ENCODE results near the gene PBX2.

Gene PBX2

DNA sequence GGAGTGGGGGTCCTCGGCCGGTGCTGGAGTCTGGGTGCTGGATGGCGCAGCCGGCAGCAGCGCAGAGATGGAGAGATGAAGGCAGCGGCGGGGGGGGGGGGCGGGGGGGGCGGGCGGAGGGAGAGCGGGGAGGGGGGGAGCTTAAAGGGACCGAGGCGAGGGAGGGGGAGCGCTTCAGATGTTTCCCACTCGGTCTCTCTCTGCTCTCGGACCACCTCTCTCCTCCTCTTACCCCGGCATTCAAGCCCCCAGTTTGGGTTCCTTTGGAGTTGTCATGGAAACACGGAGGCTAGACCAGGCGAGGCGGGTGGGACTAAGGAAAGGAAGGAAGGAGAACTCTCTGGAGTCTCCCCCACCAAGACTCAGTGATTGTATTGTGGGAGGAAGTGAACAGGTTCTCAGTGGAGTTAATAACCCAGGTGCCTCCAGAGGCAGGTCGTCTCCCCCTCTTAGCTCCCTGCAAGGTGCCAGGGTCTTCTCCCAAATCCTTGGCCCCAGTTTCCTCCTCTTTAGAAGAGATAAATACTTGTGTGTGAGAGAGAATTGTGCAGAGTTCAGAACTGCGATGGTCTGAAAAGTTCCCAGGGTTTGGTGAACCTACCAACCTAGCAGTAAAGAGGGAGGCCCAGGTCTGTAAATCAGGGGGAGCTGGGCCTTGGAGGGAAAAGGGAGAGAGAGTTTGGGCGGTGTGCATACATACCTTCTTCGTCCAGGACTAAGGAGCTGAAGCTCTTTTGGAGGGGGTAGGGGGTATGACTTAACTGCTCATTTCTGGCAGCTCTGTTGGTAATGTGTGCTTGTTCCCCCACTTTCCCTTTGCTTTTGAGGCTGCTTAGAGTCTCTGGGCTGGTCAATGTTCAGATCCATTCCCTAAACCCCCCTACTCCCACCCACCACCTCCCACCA lies 37.9 kb downstream of the PBX2 start, which contains the start of gene PRRT1:
Gene PRRT1, minus strand, starts transcription at position 77 of the 906 bp plus-strand sequence. CDS start 112 bp downstream, outside the sequence.
- no peak for TF ChIP-seq Cebpa-rat (IDR thresholded peaks at IDR 0.05)
- H3K36me3 ChIP-seq = peaks cover under 1 to 17% (median 13%) of the 10 kb centered on the region in 11 experiments; a peak in 16 of 22 replicates
- H3K4me2 ChIP-seq = peak within 1 kb of the TSS; percentile 11 to 99 (median 97); a peak in 20 of 22 replicates
- H4K20me1 ChIP-seq = no peaks in the 10 kb centered on the region
- peaks cover 11 to 39% (median 31%) of the 10 kb centered on the region in 10 experiments for H3K4me1 ChIP-seq
- peak within 1 kb of the TSS in 5 of 11 experiments; percentile 33 to 87 (median 81); a peak in 2 of 22 replicates for H3K9ac ChIP-seq
- peaks cover 0 to 19% (median 8%) of the 10 kb centered on the region in 11 experiments; a peak in 11 of 22 replicates for H3K27me3 ChIP-seq
- 0 out of 22 replicates have a peak within 1 kb of the TSS, but pooled peaks of 1 of the 11 experiments have one; percentile 82 for H3K27ac ChIP-seq
- peaks cover 0 to 9% (median 6%) of the 10 kb centered on the region in 11 experiments; a peak in 8 of 22 replicates for H3K9me3 ChIP-seq (replicated peaks in 1 of 11)
- H3K4me3 ChIP-seq = 0 out of 20 replicates have a peak within 1 kb of the TSS, but pooled peaks of 1 of the 10 experiments have one; percentile 33

DNA sequence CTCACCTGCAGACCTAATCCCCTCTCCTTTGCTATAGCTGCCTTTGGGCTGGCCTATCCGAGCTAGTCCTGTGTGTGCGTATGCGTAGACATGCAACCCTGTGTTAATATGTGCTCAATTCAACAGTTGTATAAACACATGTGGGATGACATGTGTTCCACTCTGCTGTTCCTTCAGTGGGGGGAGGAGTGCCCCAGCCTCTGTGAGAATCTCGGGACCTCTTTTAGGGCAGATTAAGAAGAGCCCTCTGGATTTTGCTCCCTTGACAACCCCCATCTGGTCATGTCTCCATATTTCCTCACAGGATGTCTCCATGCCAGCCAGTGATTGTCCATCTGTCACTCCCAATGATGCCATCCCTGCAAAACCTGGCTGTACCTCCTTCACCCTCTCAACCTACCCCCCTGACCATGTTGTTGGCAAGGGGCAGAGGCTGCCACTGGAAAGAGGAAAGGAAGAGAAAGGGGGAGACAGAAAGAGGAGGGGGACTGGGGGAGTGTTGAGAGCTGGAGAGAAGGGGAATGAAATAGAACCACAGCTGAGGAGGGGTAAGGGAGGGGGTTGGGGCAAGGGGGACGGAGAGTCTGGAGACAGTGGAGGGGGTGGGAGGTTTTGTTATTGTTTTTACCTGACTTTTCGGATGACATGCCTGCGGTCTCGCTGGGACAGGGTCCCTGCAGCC lies 38.7 kb downstream of the PBX2 start:
- Histone ChIP-seq H3K27ac (no peak overlapping the region), H3K9ac (no peak overlapping the region; a peak in 1 of 22 replicates), H3K4me3 (no peak overlapping the region), H3K9me3 (replicated peaks in 1 of 11) (peaks cover 0 to 9% (median 6%) of the 10 kb centered on the region in 11 experiments; a peak in 8 of 22 replicates), H3K4me2 (peak overlapping the region in 2 of 11 experiments; percentile 15 to 16; a peak in 1 of 22 replicates), H3K4me1 (peaks cover 11 to 39% (median 31%) of the 10 kb centered on the region in 10 experiments), H3K36me3 (peaks cover 0 to 9% (median 5%) of the 10 kb centered on the region in 11 experiments; a peak in 15 of 22 replicates), H4K20me1 (no peaks in the 10 kb centered on the region), H3K27me3 (peaks cover 0 to 19% (median 8%) of the 10 kb centered on the region in 11 experiments; a peak in 11 of 22 replicates)
- TF ChIP-seq Cebpa-rat (IDR thresholded peaks at IDR 0.05) = no peak

DNA sequence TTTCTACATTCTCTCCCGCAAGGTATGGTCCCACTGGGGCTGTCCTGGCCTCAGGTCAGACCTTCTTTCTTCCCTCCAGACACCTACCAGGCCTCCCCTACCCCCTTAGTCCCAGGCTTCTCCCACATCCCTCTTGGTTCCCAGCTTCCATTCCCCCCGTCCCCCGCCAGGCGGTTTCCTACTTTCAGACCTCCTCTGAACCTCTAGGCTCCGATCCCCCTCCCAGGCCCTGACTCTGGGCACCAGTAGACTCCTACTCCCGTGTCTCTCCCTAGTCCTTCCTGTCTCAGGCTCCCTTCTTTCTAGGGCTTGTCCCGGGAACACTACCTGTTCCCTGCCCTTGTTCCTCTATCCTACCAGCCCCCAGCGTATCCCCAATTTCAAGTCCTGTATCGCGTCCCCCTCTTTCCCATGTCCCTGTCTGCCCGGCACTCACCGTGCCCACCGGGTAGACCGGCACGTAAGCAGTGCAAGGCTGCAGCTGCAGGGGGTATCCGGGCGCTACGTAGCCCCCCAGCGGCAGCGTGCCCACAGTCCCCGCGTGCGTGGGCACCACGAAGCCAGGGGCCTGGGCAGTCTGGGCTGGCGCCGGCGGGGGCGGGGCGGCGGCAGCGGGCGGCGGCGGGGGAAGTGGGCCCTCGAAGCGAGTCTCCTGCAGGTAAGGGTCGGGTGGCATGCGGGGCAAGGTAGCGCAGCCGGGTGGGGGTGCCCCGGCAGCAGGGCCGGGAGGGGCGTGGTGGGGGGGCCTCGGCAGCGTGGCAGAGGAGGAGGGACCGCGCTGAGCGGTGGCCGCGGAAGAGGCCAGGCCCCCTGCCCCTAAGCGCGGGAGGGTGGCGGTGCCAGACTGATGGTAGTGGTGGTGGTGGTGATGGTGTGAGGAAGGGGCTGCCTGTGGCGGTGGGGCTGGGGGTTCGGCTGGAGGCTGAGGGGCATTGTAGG lies 39.8 kb downstream of the PBX2 start:
- Histone ChIP-seq H3K9me3 (replicated peaks in 1 of 11) (peaks cover 0 to 9% (median 6%) of the 10 kb centered on the region in 11 experiments; a peak in 8 of 22 replicates), H3K27ac (no peak overlapping the region), H3K27me3 (peaks cover 0 to 19% (median 8%) of the 10 kb centered on the region in 11 experiments; a peak in 11 of 22 replicates), H4K20me1 (no peaks in the 10 kb centered on the region), H3K4me3 (no peak overlapping the region), H3K4me1 (peaks cover 6 to 30% (median 23%) of the 10 kb centered on the region in 10 experiments), H3K36me3 (no peaks in the 10 kb centered on the region), H3K9ac (no peak overlapping the region), H3K4me2 (no peak overlapping the region)
- no peak for TF ChIP-seq Cebpa-rat (IDR thresholded peaks at IDR 0.05)

DNA sequence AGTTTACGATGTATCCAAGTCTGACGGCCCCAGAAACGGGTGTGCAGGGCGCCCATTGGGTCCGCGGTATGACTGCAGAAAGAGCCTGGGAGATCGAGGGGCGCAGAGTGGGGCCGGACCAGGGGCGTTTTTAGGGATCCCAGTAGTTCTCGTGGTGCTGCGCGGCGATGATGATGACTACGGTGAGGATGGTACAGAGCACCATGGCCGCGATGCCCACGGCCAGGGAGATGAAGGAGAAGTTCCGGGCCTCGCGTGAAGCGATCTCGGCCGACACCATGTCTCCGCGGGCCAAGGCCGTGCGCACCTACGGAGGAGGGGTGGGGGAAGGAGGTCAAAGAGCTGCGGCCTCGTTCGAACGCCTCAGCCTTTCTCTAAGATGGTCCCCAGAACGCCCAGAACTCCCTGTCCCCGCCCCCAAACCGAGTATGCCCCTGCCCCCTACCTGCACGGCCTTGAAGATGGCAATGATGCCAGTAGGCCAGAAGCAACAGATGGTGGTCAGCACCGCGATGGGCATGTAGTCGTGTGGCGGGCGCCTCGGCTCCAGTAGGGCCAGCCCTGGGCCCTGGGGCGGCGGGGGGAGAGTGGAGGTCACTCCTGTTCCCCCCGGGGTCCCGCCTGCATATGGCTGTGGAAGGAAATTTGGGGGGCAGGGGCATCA lies 40.8 kb downstream of the PBX2 start:
- H3K36me3 ChIP-seq = no peaks in the 10 kb centered on the region
- peaks cover 0 to 24% (median 16%) of the 10 kb centered on the region in 10 experiments; a peak in 16 of 20 replicates for H3K4me1 ChIP-seq
- H3K9ac ChIP-seq = no peak overlapping the region
- H3K4me3 ChIP-seq = no peak overlapping the region
- TF ChIP-seq Cebpa-rat (IDR thresholded peaks at IDR 0.05) = no peak
- H4K20me1 ChIP-seq = no peaks in the 10 kb centered on the region
- H3K27me3 ChIP-seq = peaks cover 0 to 19% (median 8%) of the 10 kb centered on the region in 11 experiments; a peak in 11 of 22 replicates
- no peak overlapping the region for H3K4me2 ChIP-seq
- H3K27ac ChIP-seq = no peak overlapping the region
- H3K9me3 ChIP-seq (replicated peaks in 1 of 11) = peaks cover 0 to 9% (median 6%) of the 10 kb centered on the region in 11 experiments; a peak in 8 of 22 replicates

DNA sequence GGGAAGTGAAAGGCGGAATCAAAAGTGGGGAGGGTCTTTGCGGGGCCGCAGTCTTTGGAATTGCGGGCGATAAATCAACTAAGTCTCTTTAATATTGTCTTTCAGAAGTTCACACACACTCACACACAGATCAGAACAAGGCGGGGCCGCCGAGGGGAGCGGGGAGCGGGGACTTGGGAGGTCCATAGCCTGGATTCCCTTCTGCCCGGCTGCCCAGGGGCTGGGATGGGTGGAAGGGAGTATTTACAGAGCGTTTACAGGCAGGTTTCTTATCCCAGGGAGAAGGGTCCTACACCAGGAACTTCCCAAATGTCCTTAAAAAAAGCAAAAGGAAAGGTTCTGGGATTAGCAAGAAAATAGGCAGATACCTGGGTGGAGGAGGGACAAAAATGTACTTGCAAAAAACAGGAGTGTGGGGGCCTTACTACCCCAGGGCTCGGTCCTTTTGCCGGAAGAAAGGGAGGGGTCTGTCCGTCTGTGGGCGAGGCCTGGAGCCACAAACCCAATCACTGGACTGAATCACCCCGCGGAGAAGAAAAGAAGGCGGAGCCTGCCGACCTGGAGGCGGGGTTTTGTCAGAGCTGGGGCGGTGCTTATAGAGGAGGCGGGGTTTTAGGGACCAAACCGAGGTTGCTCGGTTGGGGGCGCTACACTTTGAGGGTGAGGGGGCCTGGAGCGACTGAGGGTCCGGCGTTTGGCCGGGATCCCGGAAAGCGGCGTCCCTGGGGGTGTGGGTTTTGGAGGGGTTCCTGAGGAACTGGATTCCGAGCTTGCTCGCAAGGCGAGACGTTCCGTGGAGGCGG lies 41.5 kb downstream of the PBX2 start:
- H4K20me1 ChIP-seq = no peaks in the 10 kb centered on the region
- H3K36me3 ChIP-seq = no peaks in the 10 kb centered on the region
- H3K27ac ChIP-seq = no peak overlapping the region
- H3K27me3 ChIP-seq = peaks cover 0 to 19% (median 8%) of the 10 kb centered on the region in 11 experiments; a peak in 11 of 22 replicates
- no peak overlapping the region for H3K9ac ChIP-seq
- no peak for TF ChIP-seq Cebpa-rat (IDR thresholded peaks at IDR 0.05)
- H3K9me3 ChIP-seq (replicated peaks in 1 of 11) = peaks cover 0 to 9% (median 6%) of the 10 kb centered on the region in 11 experiments; a peak in 8 of 22 replicates
- peaks cover 0 to 21% (median 16%) of the 10 kb centered on the region in 10 experiments; a peak in 16 of 20 replicates for H3K4me1 ChIP-seq
- no peak overlapping the region for H3K4me2 ChIP-seq
- no peak overlapping the region for H3K4me3 ChIP-seq

DNA sequence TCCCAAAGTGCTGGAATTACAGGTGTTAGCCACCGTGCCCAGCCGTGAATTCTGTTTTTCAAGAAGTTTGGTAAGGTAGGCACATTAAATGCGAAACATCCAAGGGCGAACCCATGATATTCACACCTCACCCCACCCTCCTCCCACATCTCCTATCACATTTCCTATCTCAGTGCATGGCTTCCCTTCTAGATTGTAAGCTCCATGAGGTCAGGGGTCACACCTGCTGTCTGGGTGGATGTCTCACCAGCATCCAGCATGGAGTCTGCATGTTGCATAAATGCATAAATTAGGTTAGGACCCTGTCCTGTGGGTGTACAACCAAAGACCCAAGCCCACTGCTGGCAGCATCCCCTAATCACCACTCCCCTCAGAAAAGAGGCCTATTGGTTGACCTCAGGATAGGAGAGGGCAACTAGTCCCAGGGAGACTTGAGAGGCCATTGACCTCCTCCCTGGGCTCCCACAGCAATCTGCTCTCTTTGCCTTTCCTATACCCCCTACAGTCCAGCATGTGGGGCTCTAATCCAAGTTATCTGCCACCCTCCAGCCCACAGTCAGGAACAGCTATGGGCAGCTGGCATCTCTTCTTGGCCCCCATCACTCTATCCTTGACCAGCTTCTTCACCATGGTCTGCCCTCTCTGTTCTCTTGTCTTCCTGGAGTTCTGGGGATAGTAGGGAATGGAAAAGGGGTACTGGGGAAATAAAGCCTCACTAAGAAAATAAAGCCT lies 42.4 kb downstream of the PBX2 start:
- no peak overlapping the region for H3K4me2 ChIP-seq
- H3K27ac ChIP-seq = no peak overlapping the region
- no peaks in the 10 kb centered on the region for H4K20me1 ChIP-seq
- TF ChIP-seq Cebpa-rat (IDR thresholded peaks at IDR 0.05) = no peak
- H3K4me1 ChIP-seq = peaks cover 0 to 12% (median 7%) of the 10 kb centered on the region in 10 experiments; a peak in 16 of 20 replicates
- H3K27me3 ChIP-seq = peaks cover 0 to 19% (median 8%) of the 10 kb centered on the region in 11 experiments; a peak in 11 of 22 replicates
- H3K9ac ChIP-seq = no peak overlapping the region
- no peaks in the 10 kb centered on the region for H3K36me3 ChIP-seq
- H3K4me3 ChIP-seq = no peak overlapping the region
- peaks cover 0 to 9% (median 6%) of the 10 kb centered on the region in 11 experiments; a peak in 8 of 22 replicates for H3K9me3 ChIP-seq (replicated peaks in 1 of 11)
